GM21423 (cell line): ENCODE results near the gene ACTN4.

Experiments
- ATAC-seq: cut with Tn5 transposase; IDR thresholded peaks from one replicate; pipeline ENCODE4 v1.9.1; 2021; ENCODE audit warnings: mild to moderate bottlenecking, moderate library complexity; ENCODE audit not compliant: unreplicated experiment

The ACTN4 gene

GRCh38 chr19:38721979-38722773 is 74.7 kb downstream of the ACTN4 start:
- no peak for ATAC-seq

GRCh38 chr19:38722947-38723605 is 75.6 kb downstream of the ACTN4 start:
- ATAC-seq, result no peak

GRCh38 chr19:38723606-38723965 is 76.1 kb downstream of the ACTN4 start:
- no peak for ATAC-seq

- no peak for ATAC-seq
Observed at GRCh38 chr19:38723990-38724854, 76.8 kb downstream of the ACTN4 start.

GRCh38 chr19:38725469-38726283 is 78.2 kb downstream of the ACTN4 start:
- no peak for ATAC-seq

- no peak for ATAC-seq
Observed at GRCh38 chr19:38726284-38726673, 78.8 kb downstream of the ACTN4 start.

GRCh38 chr19:38726761-38727301 is 79.4 kb downstream of the ACTN4 start:
- ATAC-seq, result no peak

- no peak for ATAC-seq
Observed at GRCh38 chr19:38727306-38727867, 79.9 kb downstream of the ACTN4 start.

- no peak for ATAC-seq
Observed at GRCh38 chr19:38727868-38728660, 80.6 kb downstream of the ACTN4 start.

GRCh38 chr19:38728752-38729541 is 81.5 kb downstream of the ACTN4 start:
- ATAC-seq, result no peak

GRCh38 chr19:38729653-38730469 is 82.4 kb downstream of the ACTN4 start:
- no peak for ATAC-seq

GRCh38 chr19:38730470-38730730 is 83.0 kb downstream of the ACTN4 start:
- ATAC-seq, result no peak

- no peak for ATAC-seq
Observed at GRCh38 chr19:38730731-38731589, 83.5 kb downstream of the ACTN4 start.

GRCh38 chr19:38731654-38732301 is 84.3 kb downstream of the ACTN4 start:
- ATAC-seq, result no peak

GRCh38 chr19:38733241-38733492 is 85.7 kb downstream of the ACTN4 start:
- ATAC-seq, result no peak

- no peak for ATAC-seq
Observed at GRCh38 chr19:38733493-38734175, 86.2 kb downstream of the ACTN4 start.

- no peak for ATAC-seq
Observed at GRCh38 chr19:38734176-38734425, 86.7 kb downstream of the ACTN4 start.
